ENCODE measurements around the gene SMU1. TPM values are rescaled to one million over a fixed set of nuclear protein-coding genes. Genes with fewer than 3 reads are reported as not detected.

Gene SMU1
- total and polyA plus RNA-seq, 2 of the 13 experiments (the other 11 are each of a cell fraction or from before 2014, with no cell fraction given): 12.9 to 36.6 TPM

GRCh38 chr9:33029231-33029786 is 47.2 kb downstream of the SMU1 start (continued):
- no peak for TF ChIP-seq ADNP (CRISPR knock-in tag; IDR thresholded peaks at IDR 0.05)
- TF ChIP-seq, protein P1, sequence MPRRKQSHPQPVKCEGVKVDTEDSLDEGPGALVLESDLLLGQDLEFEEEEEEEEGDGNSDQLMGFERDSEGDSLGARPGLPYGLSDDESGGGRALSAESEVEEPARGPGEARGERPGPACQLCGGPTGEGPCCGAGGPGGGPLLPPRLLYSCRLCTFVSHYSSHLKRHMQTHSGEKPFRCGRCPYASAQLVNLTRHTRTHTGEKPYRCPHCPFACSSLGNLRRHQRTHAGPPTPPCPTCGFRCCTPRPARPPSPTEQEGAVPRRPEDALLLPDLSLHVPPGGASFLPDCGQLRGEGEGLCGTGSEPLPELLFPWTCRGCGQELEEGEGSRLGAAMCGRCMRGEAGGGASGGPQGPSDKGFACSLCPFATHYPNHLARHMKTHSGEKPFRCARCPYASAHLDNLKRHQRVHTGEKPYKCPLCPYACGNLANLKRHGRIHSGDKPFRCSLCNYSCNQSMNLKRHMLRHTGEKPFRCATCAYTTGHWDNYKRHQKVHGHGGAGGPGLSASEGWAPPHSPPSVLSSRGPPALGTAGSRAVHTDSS (CRISPR knock-in tag; conservative IDR thresholded peaks at IDR 0.05): no peak
- no peak for TF ChIP-seq ZFP62 (CRISPR knock-in tag; IDR thresholded peaks at IDR 0.05)
- TF ChIP-seq ZNF737 (CRISPR knock-in tag; IDR thresholded peaks at IDR 0.05; ENCODE audit: borderline replicate concordance): no peak
- TF ChIP-seq HDAC6 (IDR thresholded peaks at IDR 0.05; ENCODE audit: low read depth, low read length): no peak
- TF ChIP-seq, protein P2, sequence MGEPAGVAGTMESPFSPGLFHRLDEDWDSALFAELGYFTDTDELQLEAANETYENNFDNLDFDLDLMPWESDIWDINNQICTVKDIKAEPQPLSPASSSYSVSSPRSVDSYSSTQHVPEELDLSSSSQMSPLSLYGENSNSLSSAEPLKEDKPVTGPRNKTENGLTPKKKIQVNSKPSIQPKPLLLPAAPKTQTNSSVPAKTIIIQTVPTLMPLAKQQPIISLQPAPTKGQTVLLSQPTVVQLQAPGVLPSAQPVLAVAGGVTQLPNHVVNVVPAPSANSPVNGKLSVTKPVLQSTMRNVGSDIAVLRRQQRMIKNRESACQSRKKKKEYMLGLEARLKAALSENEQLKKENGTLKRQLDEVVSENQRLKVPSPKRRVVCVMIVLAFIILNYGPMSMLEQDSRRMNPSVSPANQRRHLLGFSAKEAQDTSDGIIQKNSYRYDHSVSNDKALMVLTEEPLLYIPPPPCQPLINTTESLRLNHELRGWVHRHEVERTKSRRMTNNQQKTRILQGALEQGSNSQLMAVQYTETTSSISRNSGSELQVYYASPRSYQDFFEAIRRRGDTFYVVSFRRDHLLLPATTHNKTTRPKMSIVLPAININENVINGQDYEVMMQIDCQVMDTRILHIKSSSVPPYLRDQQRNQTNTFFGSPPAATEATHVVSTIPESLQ (CRISPR knock-in tag; conservative IDR thresholded peaks at IDR 0.05): no peak
- no peak for TF ChIP-seq KLF13 (CRISPR knock-in tag; IDR thresholded peaks at IDR 0.05)
- no peak for TF ChIP-seq ZNF530 (CRISPR knock-in tag; IDR thresholded peaks at IDR 0.05; ENCODE audit: low read depth)
- TF ChIP-seq ZBTB33 (CRISPR knock-in tag; IDR thresholded peaks at IDR 0.05): no peak
- TF ChIP-seq RBAK (CRISPR knock-in tag; IDR thresholded peaks at IDR 0.05): no peak
- TF ChIP-seq BORCS8-MEF2B (CRISPR knock-in tag; IDR thresholded peaks at IDR 0.05): no peak
- no peak for TF ChIP-seq PITX1 (CRISPR knock-in tag; IDR thresholded peaks at IDR 0.05)
- TF ChIP-seq GATAD1 (CRISPR knock-in tag; IDR thresholded peaks at IDR 0.05): no peak
- no peak for TF ChIP-seq ZNF724P (CRISPR knock-in tag; IDR thresholded peaks at IDR 0.05; ENCODE audit: borderline replicate concordance)
- no peak for TF ChIP-seq YEATS2 (CRISPR knock-in tag; IDR thresholded peaks at IDR 0.05; ENCODE audit: borderline replicate concordance)
